ENCODE measurements around the gene CAP2.

DNA sequence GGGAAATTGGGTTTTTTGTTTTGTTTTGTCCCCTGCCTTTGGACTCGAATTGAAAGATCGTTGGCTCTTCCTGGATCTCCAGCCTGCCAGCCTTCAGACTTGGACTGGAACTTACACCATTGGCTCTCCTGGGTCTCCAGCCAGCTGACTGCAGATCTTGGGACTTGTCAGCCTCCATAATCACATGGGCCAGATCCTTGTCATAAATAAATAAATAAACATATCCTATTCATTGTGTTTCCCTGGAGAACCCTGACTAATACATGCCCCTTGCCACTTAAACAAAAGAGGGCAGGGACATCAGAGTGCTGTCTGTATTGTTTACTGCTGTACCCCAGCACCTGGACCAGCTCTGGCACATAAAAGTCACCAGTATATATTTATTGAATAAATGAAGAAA, 101.5 kb downstream of the CAP2 start:
- TF ChIP-seq, protein P1, sequence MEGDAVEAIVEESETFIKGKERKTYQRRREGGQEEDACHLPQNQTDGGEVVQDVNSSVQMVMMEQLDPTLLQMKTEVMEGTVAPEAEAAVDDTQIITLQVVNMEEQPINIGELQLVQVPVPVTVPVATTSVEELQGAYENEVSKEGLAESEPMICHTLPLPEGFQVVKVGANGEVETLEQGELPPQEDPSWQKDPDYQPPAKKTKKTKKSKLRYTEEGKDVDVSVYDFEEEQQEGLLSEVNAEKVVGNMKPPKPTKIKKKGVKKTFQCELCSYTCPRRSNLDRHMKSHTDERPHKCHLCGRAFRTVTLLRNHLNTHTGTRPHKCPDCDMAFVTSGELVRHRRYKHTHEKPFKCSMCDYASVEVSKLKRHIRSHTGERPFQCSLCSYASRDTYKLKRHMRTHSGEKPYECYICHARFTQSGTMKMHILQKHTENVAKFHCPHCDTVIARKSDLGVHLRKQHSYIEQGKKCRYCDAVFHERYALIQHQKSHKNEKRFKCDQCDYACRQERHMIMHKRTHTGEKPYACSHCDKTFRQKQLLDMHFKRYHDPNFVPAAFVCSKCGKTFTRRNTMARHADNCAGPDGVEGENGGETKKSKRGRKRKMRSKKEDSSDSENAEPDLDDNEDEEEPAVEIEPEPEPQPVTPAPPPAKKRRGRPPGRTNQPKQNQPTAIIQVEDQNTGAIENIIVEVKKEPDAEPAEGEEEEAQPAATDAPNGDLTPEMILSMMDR (IDR thresholded peaks at IDR 0.05; ENCODE audit: borderline replicate concordance, extremely low read depth, low read length, poor library complexity, severe bottlenecking): no peak
- TF ChIP-seq EZH2 (IDR thresholded peaks at IDR 0.05; ENCODE audit: borderline replicate concordance, low read depth, low read length, severe bottlenecking): no peak
